A549 (cell line): Measurements from ENCODE around the gene PSD. TPM values are rescaled to one million over a fixed set of nuclear protein-coding genes. Genes with fewer than 3 reads are reported as not detected.

ENCODE experiments used
- ATAC-seq, 2 experiments: fragments of 200-7000 bp in 1 of 2; fragments of >200 bp in 1 of 2; cut with Nextera tagmentation in 1 of 2; cut with Tn5 transposase in 1 of 2; 3 replicates each; pipeline versions ENCODE4 v1.8.0 to v1.9.1; 2018 to 2020; ENCODE audit warnings: mild to moderate bottlenecking in 1 of 2, moderate library complexity in 1 of 2
- CTCF ChIA-PET: fragments of 300-600 bp; sonication (Branson Sonifier 250); formaldehyde crosslinking; extraction: SDS; loops from one replicate; lab custom pipeline; 2021; ENCODE audit warnings: antibody characterized with exemption, inconsistent platforms; lab: Yijun Ruan, JAX
- POLR2A ChIA-PET: fragments of 350-600 bp; formaldehyde crosslinking; extraction: SDS; loops from one replicate; lab custom pipeline; 2021; ENCODE audit warnings: antibody characterized with exemption, inconsistent platforms; lab: Yijun Ruan, JAX
- DNase-seq, 2 experiments: peaks; one replicate each; pipeline versions ENCODE4 v3.0.0 to v3.0.0-alpha.2; 2011 to 2016; ENCODE audit warnings: low read depth in 1 of 2, low spot score in 1 of 2
- FAIRE-seq: peaks from 2 replicates; lab custom pipeline; 2011; peaks lifted over from hg19 to GRCh38; lab: Jason Lieb, UNC
- H3K27ac ChIP-seq, 2 experiments: fragments of >200 bp; sonication (Bioruptor Twin); formaldehyde crosslinking; 3 replicates each; pipeline ENCODE4 v1.5.1; 2016 to 2017
- H3K4me1 ChIP-seq: fragments of >200 bp; sonication (Bioruptor Twin); formaldehyde crosslinking; 3 replicates; pipeline ENCODE4 v1.6.1; 2016
- H3K4me2 ChIP-seq: fragments of >200 bp; sonication (Bioruptor Twin); formaldehyde crosslinking; 3 replicates; pipeline ENCODE4 v1.6.1; 2016
- H3K4me3 ChIP-seq: fragments of >200 bp; sonication (Bioruptor Twin); formaldehyde crosslinking; 3 replicates; pipeline ENCODE4 v1.5.1; 2016
- H3K9me3 ChIP-seq: fragments of >200 bp; sonication (Bioruptor Twin); formaldehyde crosslinking; 3 replicates; pipeline ENCODE4 v1.6.1; 2016
- BHLHE40 ChIP-seq: IDR thresholded peaks from 2 replicates; pipeline ENCODE4 v1.6.1; 2012; ENCODE audit warnings: low read depth, low read length, inconsistent platforms
- CBX8 ChIP-seq: fragments of 200-600 bp; sonication (generic); IDR thresholded peaks from 2 replicates; pipeline ENCODE4 v1.6.1; 2016
- CHD4 ChIP-seq: fragments of 200-600 bp; sonication (generic); IDR thresholded peaks from 2 replicates; pipeline ENCODE4 v1.6.1; 2016; ENCODE audit warnings: antibody characterized with exemption, mild to moderate bottlenecking, borderline replicate concordance
- EHF ChIP-seq: fragments of 250-450 bp; sonication (Bioruptor Pico); IDR thresholded peaks from 2 replicates; pipeline ENCODE4 v1.5.0; 2020; ENCODE audit warnings: mild to moderate bottlenecking
- EHMT2 ChIP-seq: fragments of 200-600 bp; sonication (generic); IDR thresholded peaks from 2 replicates; pipeline ENCODE4 v1.6.1; 2016; ENCODE audit warnings: antibody characterized with exemption, low read depth, mild to moderate bottlenecking, moderate library complexity
- FOSL2 ChIP-seq, 2 experiments: fragments of 450-650 bp in 1 of 2; fragments of >200 bp in 1 of 2; sonication (Bioruptor Twin) in 1 of 2; formaldehyde crosslinking; IDR thresholded peaks; 2 replicates each; pipeline versions ENCODE4 v1.5.0 to v1.6.1; 2016 to 2020; ENCODE audit warnings: mild to moderate bottlenecking in 1 of 2, moderate library complexity in 1 of 2
- GATA3 ChIP-seq: IDR thresholded peaks from 2 replicates; pipeline ENCODE4 v1.6.1; 2012; ENCODE audit warnings: borderline replicate concordance
- HEYL ChIP-seq: fragments of 250-450 bp; sonication (Bioruptor Pico); IDR thresholded peaks from 2 replicates; pipeline ENCODE4 v1.8.0; 2021; ENCODE audit warnings: mild to moderate bottlenecking, moderate library complexity
- JUNB ChIP-seq: fragments of >200 bp; sonication (Bioruptor Twin); formaldehyde crosslinking; IDR thresholded peaks from 2 replicates; pipeline ENCODE4 v1.6.1; 2016
- MAZ ChIP-seq: fragments of 150-350 bp; IDR thresholded peaks from 2 replicates; pipeline ENCODE4 v1.6.1; 2014; ENCODE audit warnings: antibody characterized with exemption, low read depth, low read length, borderline replicate concordance
- PHF8 ChIP-seq: fragments of 200-600 bp; sonication (generic); IDR thresholded peaks from 2 replicates; pipeline ENCODE4 v1.6.1; 2016; ENCODE audit warnings: low read depth, mild to moderate bottlenecking, antibody characterized with exemption, moderate library complexity, borderline replicate concordance
- POLR2AphosphoS2 ChIP-seq: conservative IDR thresholded peaks from 2 replicates; pipeline ENCODE4 v1.6.1; 2012; ENCODE audit warnings: low read length, improper control_type of control experiment, inconsistent platforms
- RARB ChIP-seq: fragments of 250-450 bp; sonication (Bioruptor Pico); IDR thresholded peaks from 2 replicates; pipeline ENCODE4 v1.8.0; 2021; ENCODE audit warnings: mild to moderate bottlenecking, moderate library complexity
- RFX5 ChIP-seq: fragments of 450-650 bp; IDR thresholded peaks from 2 replicates; pipeline ENCODE4 v1.7.1; 2014; ENCODE audit warnings: antibody characterized with exemption, mild to moderate bottlenecking, moderate library complexity
- TP53 ChIP-seq: fragments of 250-450 bp; sonication (Bioruptor Pico); IDR thresholded peaks from 2 replicates; pipeline ENCODE4 v1.5.0; 2021; ENCODE audit warnings: mild to moderate bottlenecking, moderate library complexity
- ZFP36 ChIP-seq: fragments of 450-650 bp; IDR thresholded peaks from 2 replicates; pipeline ENCODE4 v1.6.1; 2014; ENCODE audit warnings: borderline replicate concordance; ENCODE audit not compliant: partially characterized antibody
- WGBS: methylation state at CpG from one replicate; pipeline ENCODE4 v1.1.6; 2017; ENCODE audit errors: missing lambda C conversion rate; 5-methylcytosine and 5-hydroxymethylcytosine counted together
- polyA plus RNA-seq, 4 experiments: library from polyadenylated mRNA; depleted of rRNA in 3 of 4; stranded (reverse); fragments of >200 nt; fragmentation: RNase III in 1 of 4; extraction: RNeasy Plus Mini Kit Qiagen cat#74134 plus additional on column Dnase treatment in 1 of 4; gene quantifications; 2 replicates in 3 of 4; 3 replicates in 1 of 4; pipeline ENCODE4 v1.2.3, GENCODE V29; 2011 to 2017
- TF ChIP-seq, protein P1 (sequence below): fragments of >200 bp; sonication (Bioruptor Twin); formaldehyde crosslinking; IDR thresholded peaks from 3 replicates; pipeline ENCODE4 v1.5.1; 2016

PSD gene
- polyA plus RNA-seq, 2 of the 4 experiments (the other 2 are of a cell fraction): 0.14 to 0.75 TPM

DNA sequence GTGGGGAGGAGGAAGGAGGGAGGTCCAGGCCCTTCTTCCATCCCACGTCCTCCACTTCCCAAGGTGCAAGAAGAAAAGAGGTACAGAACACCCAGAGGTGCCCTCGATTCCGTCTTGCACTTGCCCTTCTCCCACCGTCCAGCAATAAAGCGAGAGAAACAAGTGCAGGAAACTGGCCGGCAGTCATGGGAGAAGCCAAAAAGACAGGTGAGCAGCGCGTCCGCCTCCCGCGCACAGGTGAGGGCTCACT is 31.5 kb upstream of the PSD start:
- ChIA-PET CTCF (interaction anchor here (1.0 to 2.5 kb wide), 9 partner anchors 12 to 220 kb away, joined by 3 to 11 read pairs (median 6); partner anchors contain the start of gene CUEDC2), POLR2A (interaction anchor here (0.6 to 2.1 kb wide), 9 partner anchors 9 to 281 kb away, joined by 3 to 9 read pairs (median 5); partner anchors contain the start of genes CUEDC2 and FBXL15)
- Histone ChIP-seq H3K4me2 (peak overlapping the region; percentile 87), H3K9me3 (no peaks in the 10 kb centered on the region), H3K27ac (peak overlapping the region; percentile 89 to 95), H3K4me1 (peaks cover 41% of the 10 kb centered on the region), H3K4me3 (peak overlapping the region; percentile 97)
- FAIRE-seq (no peak), ATAC-seq (peak; percentile 20 to 48; a peak in 5 of 6 replicates), DNase-seq (no peak)
- TF ChIP-seq PHF8 (peak; percentile 34), EHF (CRISPR knock-in tag) (no peak)
- WGBS: 1% methylated on average over 11 of the region's 11 CpGs

DNA sequence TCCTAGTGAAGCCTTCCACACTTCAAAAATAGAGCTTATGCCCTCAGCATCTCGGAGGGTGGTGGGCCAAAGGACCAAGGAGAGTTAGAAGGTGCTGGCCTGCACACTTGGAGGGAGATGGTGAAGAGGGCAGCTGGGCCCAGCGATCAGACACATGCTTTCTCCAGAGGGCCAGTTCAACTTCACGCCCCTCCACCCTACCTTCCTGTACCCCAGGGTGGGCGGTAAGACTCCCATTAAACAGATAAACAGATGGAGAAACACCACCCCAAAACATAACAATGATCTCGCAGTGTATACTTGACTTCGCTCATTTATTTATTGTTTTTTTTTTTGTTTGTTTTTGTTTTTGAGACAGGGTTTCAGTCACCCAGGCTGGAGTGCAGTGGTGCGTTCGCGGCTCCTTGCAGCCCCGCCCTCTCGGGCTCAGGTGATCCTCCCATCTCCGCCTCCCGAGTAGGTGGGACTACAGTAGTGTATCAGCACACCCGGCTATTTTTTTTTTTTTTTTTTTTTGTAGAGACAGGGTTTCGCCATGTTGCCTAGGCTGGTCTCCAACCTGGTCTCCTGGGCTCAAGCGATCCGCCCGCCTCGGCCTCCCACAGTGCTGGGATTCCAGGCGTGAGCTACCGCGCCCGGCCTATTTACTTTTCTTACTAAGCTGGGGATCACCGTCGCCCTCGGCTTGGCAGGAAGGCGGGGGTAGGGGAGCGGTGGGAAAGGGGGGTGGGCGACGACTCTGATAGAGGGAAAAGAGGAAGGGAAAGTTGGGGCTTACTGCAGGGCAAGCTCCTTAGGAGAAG is 30.9 kb upstream of the PSD start:
- DNase-seq: peak in 1 of 2 experiments; percentile 82

DNA sequence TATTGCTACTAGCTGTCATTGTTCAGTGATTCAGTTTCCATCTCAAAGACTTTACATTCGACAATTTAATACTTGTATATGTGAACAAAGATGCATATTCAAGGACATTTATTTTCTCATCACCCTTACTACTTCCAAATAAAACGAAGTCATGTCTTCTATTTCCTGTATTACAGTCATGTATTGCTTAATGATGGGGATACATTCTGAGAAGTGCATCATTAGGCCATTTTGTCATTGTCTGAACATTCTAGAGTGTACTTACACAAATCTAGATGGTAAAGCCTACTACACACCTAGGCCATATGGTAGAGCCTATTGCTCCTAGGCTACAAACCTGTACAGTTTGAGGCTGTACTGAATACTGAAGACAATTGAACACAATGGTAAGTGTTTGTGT is 26.3 kb upstream of the PSD start:
- no peak overlapping the region for H3K4me2 ChIP-seq
- no peak for TF ChIP-seq TP53 (CRISPR knock-in tag)
- TF ChIP-seq CHD4: no peak
- no peak for TF ChIP-seq RARB (CRISPR knock-in tag)
- TF ChIP-seq FOSL2 (IDR thresholded peaks at IDR 0.05): no peak
- TF ChIP-seq FOSL2 (CRISPR knock-in tag; IDR thresholded peaks at IDR 0.05): no peak
- no peak for TF ChIP-seq POLR2AphosphoS2
- no peak for TF ChIP-seq MAZ
- no peak for TF ChIP-seq BHLHE40
- TF ChIP-seq, all 56 proteins: peak for 0
- no peaks in the 10 kb centered on the region for H3K9me3 ChIP-seq
- CTCF ChIA-PET: interaction anchor here (1.0 kb wide), 1 partner anchor 46 kb away, joined by 5 read pairs; no protein-coding TSS in a partner anchor
- no peak overlapping the region for H3K4me3 ChIP-seq
- no peak for DNase-seq
- no peak overlapping the region for H3K27ac ChIP-seq
- peaks cover 4% of the 10 kb centered on the region for H3K4me1 ChIP-seq
- POLR2A ChIA-PET: no interaction called here
- 39% methylated on average over 2 of the region's 2 CpGs for WGBS
- no peak for FAIRE-seq
- no peak for ATAC-seq

More for the DNA sequence above, 30.9 kb upstream of the PSD start:
- peak overlapping the region; percentile 87 for H3K4me2 ChIP-seq
- CTCF ChIA-PET: interaction anchor here (0.9 to 2.5 kb wide), 10 partner anchors 9 to 219 kb away, joined by 3 to 11 read pairs (median 3); partner anchors contain the start of gene CUEDC2
- POLR2A ChIA-PET: interaction anchor here (0.6 to 2.1 kb wide), 5 partner anchors 9 to 192 kb away, joined by 3 to 9 read pairs (median 5); partner anchors contain the start of gene FBXL15
- H3K9me3 ChIP-seq: no peaks in the 10 kb centered on the region
- TF ChIP-seq ZFP36: no peak
- TF ChIP-seq TP53 (CRISPR knock-in tag): no peak
- no peak for TF ChIP-seq PHF8
- TF ChIP-seq JUNB: no peak
- TF ChIP-seq CBX8: no peak
- TF ChIP-seq, protein P1, sequence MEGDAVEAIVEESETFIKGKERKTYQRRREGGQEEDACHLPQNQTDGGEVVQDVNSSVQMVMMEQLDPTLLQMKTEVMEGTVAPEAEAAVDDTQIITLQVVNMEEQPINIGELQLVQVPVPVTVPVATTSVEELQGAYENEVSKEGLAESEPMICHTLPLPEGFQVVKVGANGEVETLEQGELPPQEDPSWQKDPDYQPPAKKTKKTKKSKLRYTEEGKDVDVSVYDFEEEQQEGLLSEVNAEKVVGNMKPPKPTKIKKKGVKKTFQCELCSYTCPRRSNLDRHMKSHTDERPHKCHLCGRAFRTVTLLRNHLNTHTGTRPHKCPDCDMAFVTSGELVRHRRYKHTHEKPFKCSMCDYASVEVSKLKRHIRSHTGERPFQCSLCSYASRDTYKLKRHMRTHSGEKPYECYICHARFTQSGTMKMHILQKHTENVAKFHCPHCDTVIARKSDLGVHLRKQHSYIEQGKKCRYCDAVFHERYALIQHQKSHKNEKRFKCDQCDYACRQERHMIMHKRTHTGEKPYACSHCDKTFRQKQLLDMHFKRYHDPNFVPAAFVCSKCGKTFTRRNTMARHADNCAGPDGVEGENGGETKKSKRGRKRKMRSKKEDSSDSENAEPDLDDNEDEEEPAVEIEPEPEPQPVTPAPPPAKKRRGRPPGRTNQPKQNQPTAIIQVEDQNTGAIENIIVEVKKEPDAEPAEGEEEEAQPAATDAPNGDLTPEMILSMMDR: no peak
- no peak for TF ChIP-seq RFX5
- TF ChIP-seq EHMT2: no peak
- TF ChIP-seq HEYL (CRISPR knock-in tag): no peak
- no peak for TF ChIP-seq GATA3
- no peak for TF ChIP-seq BHLHE40
- no peak for TF ChIP-seq EHF (CRISPR knock-in tag)
- FAIRE-seq (no peak), ATAC-seq (peak; percentile 81 to 87)
- H3K4me1 ChIP-seq: peaks cover 35% of the 10 kb centered on the region
- WGBS: 12% methylated on average over 26 of the region's 30 CpGs
- H3K27ac ChIP-seq: peak overlapping the region; percentile 89 to 95
- H3K4me3 ChIP-seq: peak overlapping the region; percentile 97
